Spinal cord (tissue), 10 donors: ENCODE results near the gene FBLN7. TPM values are rescaled to one million over a fixed set of nuclear protein-coding genes. Genes with fewer than 3 reads are reported as not detected.

Experiments
- DNase-seq, 6 donors: peaks; one replicate each; pipeline versions ENCODE4 v3.0.0 to v3.0.0-alpha.2; 2013 to 2015; ENCODE audit warnings: low spot score in 6 of 6, low read depth in 4 of 6
- H3K27ac ChIP-seq: one replicate; pipeline ENCODE4 v1.5.1; 2013; ENCODE audit warnings: low read depth, low read length, control low read depth
- H3K27me3 ChIP-seq: one replicate; pipeline ENCODE4 v1.6.1; 2013; ENCODE audit warnings: low read length; ENCODE audit not compliant: control insufficient read depth, insufficient read depth
- H3K36me3 ChIP-seq: one replicate; pipeline ENCODE4 v1.6.1; 2013; ENCODE audit warnings: low read length; ENCODE audit not compliant: control insufficient read depth, insufficient read depth
- H3K4me1 ChIP-seq: one replicate; pipeline ENCODE4 v1.6.1; 2013; ENCODE audit warnings: low read length; ENCODE audit not compliant: control insufficient read depth, insufficient read depth
- H3K4me3 ChIP-seq: one replicate; pipeline ENCODE4 v1.5.1; 2013; ENCODE audit warnings: low read depth, low read length, control low read depth
- H3K9me3 ChIP-seq: one replicate; pipeline ENCODE4 v1.6.1; 2013; ENCODE audit warnings: low read length; ENCODE audit not compliant: control insufficient read depth, insufficient read depth
- WGBS: methylation state at CpG from one replicate; pipeline ENCODE4 v1.1.5; 2013; ENCODE audit warnings: missing lambda C conversion rate; ENCODE audit not compliant: insufficient coverage; 5-methylcytosine and 5-hydroxymethylcytosine counted together
- polyA plus RNA-seq, 2 donors: library from polyadenylated mRNA; unstranded; fragments of 120-200 nt; gene quantifications; one replicate each; pipeline ENCODE4 v1.2.1, GENCODE V29; 2013; ENCODE audit not compliant: insufficient read length in 2 of 2
- total RNA-seq, 2 donors: library from RNA; depleted of rRNA in 1 of 2; stranded (reverse); fragments of 120-200 nt in 1 of 2; fragments of >200 nt in 1 of 2; gene quantifications; one replicate each; pipeline versions ENCODE4 v1.2.3 to v1.2.4, GENCODE V29; 2013 to 2014
- donor health status: healthy.

FBLN7 gene
- total and polyA plus RNA-seq, 4 donors = 3.2 to 12.7 (median 8.3) TPM

DNA sequence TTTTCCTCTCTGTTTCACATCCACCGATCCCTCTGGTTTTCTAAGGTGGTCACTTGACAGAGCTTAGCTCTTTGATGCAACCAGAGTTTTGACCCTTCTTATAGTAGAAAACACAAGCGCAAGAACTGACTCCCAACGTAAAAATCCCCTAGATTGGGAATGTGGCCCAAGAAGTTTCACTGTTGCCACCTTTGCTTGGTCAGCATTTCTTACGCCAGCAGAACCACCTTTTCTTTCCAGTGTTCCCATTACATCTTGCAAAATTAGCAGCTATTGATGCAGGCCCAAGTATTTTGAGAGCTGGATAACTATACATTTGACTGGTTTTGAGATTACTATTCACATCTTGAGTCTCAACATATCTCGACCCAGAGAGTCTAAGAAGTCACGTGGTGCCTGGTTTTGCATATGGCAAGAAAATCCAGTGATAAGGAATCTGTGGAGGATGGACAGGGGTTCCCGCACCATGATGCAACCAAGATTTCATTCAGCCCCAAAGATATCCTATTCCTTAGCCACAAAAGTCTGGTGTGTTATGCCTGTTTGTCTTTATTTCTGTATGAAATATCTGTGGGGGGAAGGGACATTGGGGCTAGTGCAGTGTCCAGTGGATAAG, 37.9 kb downstream of the FBLN7 start:
- 97% methylated on average over 3 of the region's 7 CpGs for WGBS
- Histone ChIP-seq H3K27me3 (no peaks in the 10 kb centered on the region), H3K9me3 (no peaks in the 10 kb centered on the region), H3K4me3 (no peak overlapping the region), H3K36me3 (no peaks in the 10 kb centered on the region), H3K27ac (no peak overlapping the region), H3K4me1 (no peaks in the 10 kb centered on the region)
- DNase-seq = no peak

DNA sequence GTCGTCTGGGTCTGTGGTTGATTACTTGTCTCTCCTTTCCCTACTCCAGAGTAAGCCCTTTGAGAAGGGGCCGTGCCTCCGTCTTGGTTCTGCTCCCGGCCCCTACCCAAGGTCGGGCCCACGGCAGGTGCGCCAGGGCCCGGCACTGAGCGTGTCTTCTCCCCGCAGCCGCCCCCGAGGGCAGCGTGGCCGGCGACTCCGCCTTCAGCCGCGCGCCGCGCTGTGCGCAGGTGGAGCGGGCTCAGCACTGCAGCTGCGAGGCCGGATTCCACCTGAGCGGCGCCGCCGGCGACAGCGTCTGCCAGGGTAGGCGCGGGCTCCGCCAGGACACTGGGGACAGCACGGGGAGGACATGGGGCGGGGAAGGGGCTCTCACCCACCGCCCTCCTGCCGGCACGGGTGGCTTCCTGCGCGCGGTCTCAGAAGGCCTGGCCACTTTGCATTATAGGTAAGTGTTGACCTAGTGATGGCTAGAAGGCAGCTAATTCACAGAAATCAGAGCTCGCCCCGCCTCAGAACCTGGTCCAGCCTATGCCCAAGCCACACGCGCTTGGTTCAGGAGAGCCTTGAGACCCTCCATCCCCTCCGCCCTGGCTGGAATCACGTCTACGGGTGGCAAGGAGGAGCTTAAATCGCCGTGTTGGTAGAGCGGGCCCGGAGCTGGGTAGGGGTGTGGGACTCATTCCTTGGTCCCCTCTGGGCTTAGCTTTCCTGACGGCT, 43.5 kb downstream of the FBLN7 start:
- Histone ChIP-seq H3K9me3 (no peaks in the 10 kb centered on the region), H3K4me1 (peaks cover 15% of the 10 kb centered on the region), H3K27ac (no peak overlapping the region), H3K27me3 (peaks cover 3% of the 10 kb centered on the region), H3K36me3 (no peaks in the 10 kb centered on the region), H3K4me3 (no peak overlapping the region)
- DNase-seq = peak in 1 of 6 donors; percentile 37
- WGBS = 22% methylated on average over 52 of the region's 54 CpGs

DNA sequence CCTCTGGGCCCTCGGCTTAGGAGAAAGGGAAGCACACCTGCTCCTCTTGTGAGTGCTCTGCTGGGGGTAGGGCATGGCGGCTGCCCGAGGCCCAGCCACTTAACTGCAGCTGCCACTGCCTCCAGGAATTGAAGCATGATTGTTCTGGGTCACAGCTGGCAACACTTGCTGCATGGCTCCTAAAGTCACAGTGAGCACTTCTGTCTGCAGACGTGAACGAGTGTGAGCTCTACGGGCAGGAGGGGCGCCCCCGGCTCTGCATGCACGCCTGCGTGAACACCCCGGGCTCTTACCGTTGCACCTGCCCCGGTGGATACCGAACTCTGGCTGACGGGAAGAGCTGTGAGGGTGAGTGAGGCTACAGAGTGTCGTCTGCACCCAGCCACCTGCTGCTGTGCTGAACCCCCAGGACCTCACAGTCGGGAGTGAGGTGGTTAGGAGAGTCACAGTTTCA, 44.4 kb downstream of the FBLN7 start:
- 53% methylated on average over 13 of the region's 17 CpGs for WGBS
- Histone ChIP-seq H3K27ac (no peak overlapping the region), H3K4me1 (peaks cover 15% of the 10 kb centered on the region), H3K9me3 (no peaks in the 10 kb centered on the region), H3K27me3 (peaks cover 3% of the 10 kb centered on the region), H3K36me3 (peaks cover 9% of the 10 kb centered on the region), H3K4me3 (no peak overlapping the region)
- peak in 2 of 6 donors; percentile 22 to 41 for DNase-seq

DNA sequence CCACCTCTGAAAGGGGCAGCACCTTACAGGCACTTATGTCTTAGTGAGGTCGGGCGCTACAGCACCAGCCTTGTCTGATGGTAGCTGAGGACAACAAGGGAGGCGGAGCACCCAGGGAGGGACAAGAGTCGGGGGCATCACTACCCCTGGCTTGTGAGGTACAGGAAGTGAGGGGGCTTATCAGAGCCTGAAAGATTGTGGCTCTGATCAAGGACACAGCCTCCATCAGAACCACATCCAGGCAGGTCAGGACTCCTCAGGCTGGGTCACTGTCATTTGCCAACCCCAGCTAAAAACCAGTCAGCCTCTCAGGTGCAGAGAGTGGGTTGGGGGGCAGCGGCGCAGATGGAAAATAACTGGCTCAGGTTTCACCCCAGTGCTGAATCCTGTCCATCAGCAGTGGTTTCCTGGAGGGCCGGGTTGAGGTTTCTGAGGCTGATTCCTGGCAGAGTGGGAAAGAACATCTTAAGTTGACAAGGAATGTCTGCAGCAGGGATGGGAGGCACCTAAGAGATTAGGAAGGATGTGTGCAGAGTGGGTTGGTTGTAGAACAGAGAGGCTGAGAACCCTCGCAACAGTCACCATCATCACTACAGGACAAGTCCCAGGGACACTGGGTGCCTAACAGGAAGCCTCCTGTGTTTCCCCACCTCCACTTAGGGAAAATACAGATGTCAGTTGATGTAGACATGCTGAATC, 45.3 kb downstream of the FBLN7 start:
- H3K27ac ChIP-seq = no peak overlapping the region
- H3K9me3 ChIP-seq = no peaks in the 10 kb centered on the region
- peaks cover 9% of the 10 kb centered on the region for H3K36me3 ChIP-seq
- DNase-seq = no peak
- H3K4me1 ChIP-seq = peaks cover 15% of the 10 kb centered on the region
- WGBS = 91% methylated on average over 7 of the region's 8 CpGs
- peaks cover 3% of the 10 kb centered on the region for H3K27me3 ChIP-seq
- no peak overlapping the region for H3K4me3 ChIP-seq

DNA sequence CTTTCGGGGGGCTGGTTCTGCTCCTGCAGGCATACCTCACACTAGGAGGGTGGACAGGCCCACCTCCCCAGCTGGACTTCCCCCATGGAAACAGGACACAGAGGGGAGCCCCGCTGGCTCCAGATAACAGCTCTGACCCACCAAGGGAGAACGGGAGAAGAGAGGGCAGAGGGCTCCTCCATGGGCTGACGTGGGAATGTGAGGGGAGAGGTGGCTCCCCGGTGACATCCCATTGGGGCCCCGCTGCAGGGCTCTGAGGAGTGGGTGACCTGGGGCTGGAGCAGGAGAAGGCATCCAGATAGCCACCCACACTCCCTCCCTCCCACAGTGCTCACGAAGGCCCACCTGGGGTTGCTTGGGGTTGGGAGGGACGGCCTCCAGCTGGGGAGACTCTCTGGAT, 45.9 kb downstream of the FBLN7 start:
- Histone ChIP-seq H3K27ac (no peak overlapping the region), H3K4me1 (peaks cover 15% of the 10 kb centered on the region), H3K4me3 (no peak overlapping the region), H3K9me3 (no peaks in the 10 kb centered on the region), H3K27me3 (peaks cover 3% of the 10 kb centered on the region), H3K36me3 (peaks cover 9% of the 10 kb centered on the region)
- no peak for DNase-seq
- WGBS = 90% methylated on average over 2 of the region's 8 CpGs

DNA sequence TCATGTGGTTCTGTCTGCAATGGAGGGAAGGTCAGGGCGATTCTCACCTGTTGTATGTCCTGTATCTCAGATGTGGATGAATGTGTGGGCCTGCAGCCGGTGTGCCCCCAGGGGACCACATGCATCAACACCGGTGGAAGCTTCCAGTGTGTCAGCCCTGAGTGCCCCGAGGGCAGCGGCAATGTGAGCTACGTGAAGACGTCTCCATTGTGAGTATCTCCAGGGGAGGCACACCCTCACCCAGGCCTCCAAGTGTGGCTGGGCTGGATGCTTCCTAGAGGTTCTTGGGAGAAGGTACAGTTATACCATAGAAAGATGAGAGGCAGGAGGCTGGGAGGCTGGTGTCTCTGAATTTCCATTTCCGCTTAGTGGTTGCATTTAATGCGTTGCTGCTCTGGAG, 46.9 kb downstream of the FBLN7 start:
- no peak overlapping the region for H3K4me3 ChIP-seq
- no peak overlapping the region for H3K27ac ChIP-seq
- H3K27me3 ChIP-seq = peaks cover 3% of the 10 kb centered on the region
- 88% methylated on average over 7 of the region's 9 CpGs for whole genome bisulfite sequencing
- no peaks in the 10 kb centered on the region for H3K9me3 ChIP-seq
- no peak for DNase-seq
- H3K4me1 ChIP-seq = peaks cover 15% of the 10 kb centered on the region
- peaks cover 9% of the 10 kb centered on the region for H3K36me3 ChIP-seq

DNA sequence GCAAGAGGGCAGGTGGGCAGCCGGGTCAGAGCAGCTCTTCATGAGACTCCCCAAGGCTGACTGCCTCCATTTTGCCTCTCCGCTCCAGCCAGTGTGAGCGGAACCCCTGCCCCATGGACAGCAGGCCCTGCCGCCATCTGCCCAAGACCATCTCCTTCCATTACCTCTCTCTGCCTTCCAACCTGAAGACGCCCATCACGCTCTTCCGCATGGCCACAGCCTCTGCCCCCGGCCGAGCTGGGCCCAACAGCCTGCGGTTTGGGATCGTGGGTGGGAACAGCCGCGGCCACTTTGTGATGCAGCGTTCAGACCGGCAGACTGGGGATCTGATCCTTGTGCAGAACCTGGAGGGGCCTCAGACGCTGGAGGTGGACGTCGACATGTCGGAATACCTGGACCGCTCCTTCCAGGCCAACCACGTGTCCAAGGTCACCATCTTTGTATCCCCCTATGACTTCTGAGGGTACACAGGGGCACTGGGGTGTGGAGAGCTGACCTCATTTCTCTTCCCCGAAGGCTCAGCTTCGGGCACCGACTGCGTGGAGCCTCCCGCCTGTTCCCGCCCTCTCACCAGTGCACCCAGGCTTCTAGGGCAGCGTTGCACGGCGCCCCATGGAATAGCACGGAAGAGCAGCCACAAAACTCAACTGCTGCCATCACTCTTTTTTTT, 49.0 kb downstream of the FBLN7 start:
- H3K36me3 ChIP-seq = peaks cover 9% of the 10 kb centered on the region
- H3K9me3 ChIP-seq = no peaks in the 10 kb centered on the region
- peaks cover 7% of the 10 kb centered on the region for H3K4me1 ChIP-seq
- 96% methylated on average over 29 of the region's 31 CpGs for WGBS
- H3K27me3 ChIP-seq = no peaks in the 10 kb centered on the region
- no peak for DNase-seq
- H3K4me3 ChIP-seq = no peak overlapping the region
- H3K27ac ChIP-seq = no peak overlapping the region

DNA sequence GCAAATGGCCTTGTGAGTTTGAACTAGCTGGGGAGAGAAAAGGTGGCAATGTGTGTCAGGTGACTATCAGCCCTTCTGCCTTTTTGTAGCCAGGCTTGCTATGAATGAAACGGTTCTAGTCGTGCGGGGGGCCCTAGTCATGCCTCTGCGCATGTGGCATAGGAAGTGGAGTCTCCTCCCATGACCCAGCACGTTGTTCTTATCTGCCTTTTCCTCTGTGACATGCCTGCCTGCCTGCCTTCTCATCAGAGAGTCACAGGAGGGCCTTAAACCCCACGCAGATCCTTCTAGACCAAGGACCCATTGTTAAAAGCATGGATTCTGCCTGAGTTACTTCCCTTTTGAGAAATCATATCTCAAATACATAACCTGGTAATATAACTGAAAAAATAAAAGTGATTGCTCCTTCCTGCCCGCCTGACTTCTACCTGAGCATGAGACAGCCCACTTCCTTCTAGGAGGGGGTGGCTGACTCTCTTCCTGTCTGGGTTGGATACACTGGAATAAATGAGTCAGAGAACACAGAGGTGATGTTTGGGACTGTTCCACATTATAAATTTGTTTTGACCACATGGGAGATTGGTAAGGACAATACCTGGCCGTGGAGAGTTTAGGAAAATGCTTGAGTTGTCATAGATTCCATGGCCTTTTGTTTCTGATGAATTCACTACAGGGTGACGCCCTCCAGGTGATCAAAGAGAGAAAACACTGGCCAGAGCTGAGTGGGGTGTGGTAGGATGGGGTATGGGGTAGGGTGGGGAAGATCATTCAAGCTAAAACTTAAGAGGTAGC, 49.8 kb downstream of the FBLN7 start:
- 82% methylated on average over 7 of the region's 9 CpGs for WGBS
- H3K4me1 ChIP-seq = no peaks in the 10 kb centered on the region
- no peak overlapping the region for H3K4me3 ChIP-seq
- DNase-seq = no peak
- no peaks in the 10 kb centered on the region for H3K27me3 ChIP-seq
- no peaks in the 10 kb centered on the region for H3K9me3 ChIP-seq
- H3K27ac ChIP-seq = no peak overlapping the region
- peaks cover 9% of the 10 kb centered on the region for H3K36me3 ChIP-seq

DNA sequence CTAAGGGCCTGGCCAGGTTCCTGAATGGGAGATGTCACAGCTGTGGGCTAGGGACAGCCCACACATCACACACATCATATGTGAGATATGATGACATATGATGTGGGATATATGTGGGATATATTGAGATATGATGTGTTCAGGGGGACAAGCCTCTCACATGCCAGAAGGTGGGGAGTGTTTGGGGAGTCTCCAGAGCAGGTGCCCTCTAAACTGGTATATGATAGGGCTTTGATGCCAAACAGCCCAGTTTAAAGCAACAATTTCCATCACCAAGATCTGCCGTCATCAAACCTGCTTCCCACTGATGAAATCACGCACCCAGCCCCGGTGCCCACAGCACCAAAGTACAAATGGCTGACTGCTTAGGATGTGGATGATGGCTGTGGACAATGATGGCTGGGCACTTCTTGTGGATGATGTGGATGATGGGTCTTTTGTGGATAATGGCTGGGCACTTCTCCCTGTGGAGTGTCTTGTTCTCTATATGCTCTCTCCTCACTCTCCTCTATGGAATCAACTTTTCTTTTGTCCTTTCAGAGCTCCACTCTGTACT, 50.9 kb downstream of the FBLN7 start:
- Histone ChIP-seq H3K9me3 (no peaks in the 10 kb centered on the region), H3K4me1 (no peaks in the 10 kb centered on the region), H3K36me3 (peaks cover 9% of the 10 kb centered on the region), H3K27me3 (no peaks in the 10 kb centered on the region), H3K4me3 (no peak overlapping the region), H3K27ac (no peak overlapping the region)
- WGBS = 100% methylated on average over 1 of the region's 3 CpGs
- DNase-seq = no peak
